DND-41 (cell line): ENCODE measurements around the gene FAM20C.

Experiments
- ATAC-seq: fragments of 200-7000 bp; cut with Tn5 transposase; 3 replicates; pipeline ENCODE4 v1.9.1; 2021; ENCODE audit warnings: low read depth; ENCODE audit not compliant: insufficient read depth
- DNase-seq: peaks from one replicate; pipeline ENCODE4 v3.0.0-alpha.2; 2020
- H2AFZ ChIP-seq: 2 replicates; pipeline ENCODE4 v1.6.0; 2012; ENCODE audit warnings: low read depth, low read length
- H3K27ac ChIP-seq: 2 replicates; pipeline ENCODE4 v1.5.1; 2012; ENCODE audit warnings: low read length, inconsistent platforms
- H3K27me3 ChIP-seq: fragments of 200-600 bp; sonication (generic); 2 replicates; pipeline ENCODE4 v1.6.0; 2012; ENCODE audit warnings: low read length, mild to moderate bottlenecking, inconsistent platforms; ENCODE audit not compliant: insufficient read depth, poor library complexity
- H3K36me3 ChIP-seq: 2 replicates; pipeline ENCODE4 v1.5.1; 2012; ENCODE audit warnings: low read length, inconsistent platforms; ENCODE audit not compliant: insufficient read depth
- H3K4me1 ChIP-seq: 2 replicates; pipeline ENCODE4 v1.5.1; 2012; ENCODE audit warnings: mild to moderate bottlenecking, low read length; ENCODE audit not compliant: insufficient read depth
- H3K4me2 ChIP-seq: 2 replicates; pipeline ENCODE4 v1.6.0; 2012; ENCODE audit warnings: mild to moderate bottlenecking, moderate library complexity, low read length, inconsistent platforms; ENCODE audit not compliant: insufficient read depth
- H3K4me3 ChIP-seq, 2 experiments: fragments of 200-600 bp in 1 of 2; shearing (Covaris generic) in 1 of 2; 2 replicates each; pipeline ENCODE4 v1.5.1; 2012 to 2016; ENCODE audit warnings: inconsistent platforms in 2 of 2, low read length in 2 of 2, mild to moderate bottlenecking in 2 of 2, low read depth in 1 of 2, moderate library complexity in 1 of 2
- H3K79me2 ChIP-seq: 2 replicates; pipeline ENCODE4 v1.6.0; 2012; ENCODE audit warnings: low read length, inconsistent platforms; ENCODE audit not compliant: insufficient read depth
- H3K9ac ChIP-seq: 2 replicates; pipeline ENCODE4 v1.6.0; 2012; ENCODE audit warnings: low read depth, mild to moderate bottlenecking, inconsistent platforms, low read length, moderate library complexity
- H3K9me3 ChIP-seq: 2 replicates; pipeline ENCODE4 v1.5.1; 2012; ENCODE audit warnings: low read length, moderate library complexity, mild to moderate bottlenecking, inconsistent platforms; ENCODE audit not compliant: insufficient read depth, severe bottlenecking
- H4K20me1 ChIP-seq: 2 replicates; pipeline ENCODE4 v1.6.0; 2012; ENCODE audit warnings: low read length; ENCODE audit not compliant: insufficient read depth
- EZH2 ChIP-seq: IDR thresholded peaks from 3 replicates; pipeline ENCODE4 v1.6.1; 2012; ENCODE audit warnings: borderline replicate concordance, low read depth, mild to moderate bottlenecking, moderate library complexity, low read length, inconsistent platforms; ENCODE audit not compliant: severe bottlenecking
- TF ChIP-seq, protein P1 (sequence below): IDR thresholded peaks from 2 replicates; pipeline ENCODE4 v1.5.1; 2012; ENCODE audit warnings: borderline replicate concordance, low read length, moderate library complexity, mild to moderate bottlenecking; ENCODE audit not compliant: poor library complexity, severe bottlenecking; ENCODE audit errors: extremely low read depth

The FAM20C gene

DNA sequence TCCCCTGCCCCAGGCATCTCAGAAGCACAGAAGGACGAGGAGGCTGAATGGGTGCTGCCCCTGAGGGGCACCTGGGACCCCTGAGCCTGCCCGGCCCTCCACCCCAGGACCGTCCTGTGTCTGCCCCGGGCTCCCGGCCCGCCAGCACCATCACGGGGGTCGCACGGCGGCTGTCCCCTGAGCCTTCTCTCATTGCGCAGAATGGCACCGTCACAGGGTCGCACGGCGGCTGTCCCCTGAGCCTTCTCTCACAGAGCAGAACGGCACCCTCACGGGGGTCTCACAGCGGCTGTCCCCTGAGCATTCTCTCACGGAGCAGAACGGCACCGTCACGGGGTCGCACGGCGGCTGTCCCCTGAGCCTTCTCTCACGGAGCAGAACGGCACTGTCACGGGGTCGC is 31.5 kb downstream of the FAM20C start:
- DNase-seq (no peak), ATAC-seq (no peak)
- H3K9ac ChIP-seq = no peak overlapping the region
- H2AFZ ChIP-seq = no peak overlapping the region
- H3K4me2 ChIP-seq = no peak overlapping the region
- no peak overlapping the region for H3K4me3 ChIP-seq
- H3K79me2 ChIP-seq = no peaks in the 10 kb centered on the region
- H3K27me3 ChIP-seq = no peaks in the 10 kb centered on the region
- no peaks in the 10 kb centered on the region for H3K4me1 ChIP-seq
- no peak overlapping the region for H3K27ac ChIP-seq
- no peaks in the 10 kb centered on the region for H3K9me3 ChIP-seq
- peaks cover 4% of the 10 kb centered on the region; the same call in 1 of the 2 replicates for H4K20me1 ChIP-seq
- TF ChIP-seq, protein P1, sequence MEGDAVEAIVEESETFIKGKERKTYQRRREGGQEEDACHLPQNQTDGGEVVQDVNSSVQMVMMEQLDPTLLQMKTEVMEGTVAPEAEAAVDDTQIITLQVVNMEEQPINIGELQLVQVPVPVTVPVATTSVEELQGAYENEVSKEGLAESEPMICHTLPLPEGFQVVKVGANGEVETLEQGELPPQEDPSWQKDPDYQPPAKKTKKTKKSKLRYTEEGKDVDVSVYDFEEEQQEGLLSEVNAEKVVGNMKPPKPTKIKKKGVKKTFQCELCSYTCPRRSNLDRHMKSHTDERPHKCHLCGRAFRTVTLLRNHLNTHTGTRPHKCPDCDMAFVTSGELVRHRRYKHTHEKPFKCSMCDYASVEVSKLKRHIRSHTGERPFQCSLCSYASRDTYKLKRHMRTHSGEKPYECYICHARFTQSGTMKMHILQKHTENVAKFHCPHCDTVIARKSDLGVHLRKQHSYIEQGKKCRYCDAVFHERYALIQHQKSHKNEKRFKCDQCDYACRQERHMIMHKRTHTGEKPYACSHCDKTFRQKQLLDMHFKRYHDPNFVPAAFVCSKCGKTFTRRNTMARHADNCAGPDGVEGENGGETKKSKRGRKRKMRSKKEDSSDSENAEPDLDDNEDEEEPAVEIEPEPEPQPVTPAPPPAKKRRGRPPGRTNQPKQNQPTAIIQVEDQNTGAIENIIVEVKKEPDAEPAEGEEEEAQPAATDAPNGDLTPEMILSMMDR = no peak
- TF ChIP-seq EZH2 = no peak
- no peaks in the 10 kb centered on the region for H3K36me3 ChIP-seq

DNA sequence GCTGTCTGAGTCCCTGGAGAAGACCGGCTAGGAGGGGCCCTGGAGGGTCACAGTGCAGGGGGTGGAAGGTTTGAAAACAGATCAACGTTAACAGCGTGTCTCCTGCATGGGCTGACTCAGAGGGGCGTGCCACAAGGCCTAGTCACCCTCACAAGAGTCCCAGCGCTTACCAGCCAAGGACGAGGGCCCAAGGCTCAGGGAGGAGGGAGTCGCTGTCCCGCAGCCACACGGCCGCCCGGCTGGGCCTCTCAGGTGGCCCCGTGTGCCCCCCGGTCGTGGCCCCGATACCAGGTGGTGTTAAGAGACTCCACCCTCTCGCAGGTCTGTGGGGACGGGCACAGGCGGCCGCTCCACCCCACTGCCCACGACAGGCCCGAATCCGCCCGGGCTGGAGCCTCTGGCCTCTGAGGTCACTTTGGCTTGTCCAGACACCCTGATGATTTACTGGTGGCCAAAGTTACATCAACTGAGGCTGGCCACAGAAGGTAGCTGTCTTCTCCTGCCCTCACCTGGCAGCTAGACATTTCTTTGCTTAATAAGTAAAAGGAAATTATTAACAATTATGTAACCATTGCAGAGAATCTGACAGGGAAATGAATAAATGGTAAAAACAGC is 34.0 kb downstream of the FAM20C start:
- Histone ChIP-seq H3K4me2 (no peak overlapping the region), H3K4me1 (no peaks in the 10 kb centered on the region), H3K4me3 (no peak overlapping the region), H3K9me3 (no peaks in the 10 kb centered on the region), H3K27ac (no peak overlapping the region), H3K9ac (no peak overlapping the region), H3K79me2 (no peaks in the 10 kb centered on the region), H3K36me3 (no peaks in the 10 kb centered on the region), H4K20me1 (peaks cover 4% of the 10 kb centered on the region; the same call in 1 of the 2 replicates), H3K27me3 (no peaks in the 10 kb centered on the region), H2AFZ (no peak overlapping the region)
- DNase-seq (no peak), ATAC-seq (no peak)
- no peak for TF ChIP-seq EZH2
- TF ChIP-seq, protein P1 = no peak

DNA sequence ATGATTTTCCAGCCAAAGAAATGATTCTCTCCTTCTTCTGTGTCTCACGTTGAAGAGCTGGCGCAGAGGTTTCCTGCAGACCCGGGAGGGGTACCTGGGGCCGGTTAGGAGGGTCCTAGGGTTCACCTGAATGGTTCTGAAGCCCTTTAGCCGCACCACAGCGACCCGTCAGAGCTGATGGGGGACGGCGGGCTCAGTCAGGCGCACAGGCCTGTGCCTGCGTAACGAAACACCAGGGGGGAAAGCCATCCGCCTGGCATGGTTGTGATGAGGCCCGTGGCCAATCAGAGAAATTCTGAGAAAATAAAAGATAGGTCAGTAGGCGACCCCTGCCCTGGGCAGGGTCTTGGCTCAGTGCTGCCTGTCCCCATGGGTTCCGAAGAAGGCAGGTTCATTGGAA is 35.6 kb downstream of the FAM20C start:
- H3K4me1 ChIP-seq = no peaks in the 10 kb centered on the region
- H3K27me3 ChIP-seq = no peaks in the 10 kb centered on the region
- no peak overlapping the region for H3K9ac ChIP-seq
- TF ChIP-seq, protein P1 = no peak
- TF ChIP-seq EZH2 = no peak
- H4K20me1 ChIP-seq = 0 out of 2 replicates have a peak, but pooled peaks cover 4% of the 10 kb centered on the region
- ATAC-seq = no peak
- DNase-seq = no peak
- no peaks in the 10 kb centered on the region for H3K79me2 ChIP-seq
- no peak overlapping the region for H3K4me2 ChIP-seq
- no peak overlapping the region for H2AFZ ChIP-seq
- H3K4me3 ChIP-seq = no peak overlapping the region
- no peaks in the 10 kb centered on the region for H3K36me3 ChIP-seq
- no peaks in the 10 kb centered on the region for H3K9me3 ChIP-seq
- H3K27ac ChIP-seq = no peak overlapping the region

DNA sequence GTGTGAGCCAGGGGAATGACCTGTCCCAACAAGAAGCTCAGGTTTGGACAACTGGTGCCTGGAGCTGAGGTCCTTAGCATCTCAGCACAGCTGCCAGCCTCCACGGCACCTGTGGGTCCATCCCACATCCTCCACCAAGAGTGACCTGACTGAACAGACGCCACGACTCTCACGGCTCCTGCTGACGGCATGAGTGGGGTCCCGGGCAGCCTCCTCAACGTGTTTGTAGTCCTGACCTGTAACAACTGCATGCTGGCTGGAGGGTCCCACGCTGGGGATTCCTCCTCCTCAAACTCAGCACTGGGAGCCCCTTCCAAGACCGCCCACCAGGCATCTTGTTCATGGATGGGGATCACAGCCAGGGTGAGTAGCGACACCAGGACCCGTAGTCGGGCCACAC is 36.2 kb downstream of the FAM20C start:
- Histone ChIP-seq H3K36me3 (no peaks in the 10 kb centered on the region), H3K4me3 (no peak overlapping the region), H3K4me1 (no peaks in the 10 kb centered on the region), H3K9me3 (no peaks in the 10 kb centered on the region), H3K9ac (no peak overlapping the region), H3K27me3 (no peaks in the 10 kb centered on the region), H3K79me2 (no peaks in the 10 kb centered on the region), H2AFZ (no peak overlapping the region), H3K27ac (no peak overlapping the region), H3K4me2 (no peak overlapping the region), H4K20me1 (0 out of 2 replicates have a peak, but pooled peaks cover 4% of the 10 kb centered on the region)
- ATAC-seq (no peak), DNase-seq (no peak)
- no peak for TF ChIP-seq EZH2
- TF ChIP-seq, protein P1 = no peak
